Tibial nerve (tissue), 4 donors: ENCODE results near the gene VGLL3. TPM values are rescaled to one million over a fixed set of nuclear protein-coding genes. Genes with fewer than 3 reads are reported as not detected.

Source experiments
- DNase-seq, 2 donors: peaks; one replicate each; pipeline ENCODE4 v3.0.0-alpha.2; 2019; ENCODE audit warnings: low spot score in 2 of 2
- H3K27ac ChIP-seq, 4 donors: fragments of 200-600 bp; sonication (generic) in 3 of 4; one replicate each; pipeline ENCODE4 v1.5.1; 2017 to 2019; ENCODE audit warnings: mild to moderate bottlenecking in 1 of 4
- H3K27me3 ChIP-seq, 2 donors: fragments of 200-600 bp; sonication (generic) in 1 of 2; one replicate each; pipeline versions ENCODE4 v1.5.1 to v1.6.0; 2017 to 2019
- H3K36me3 ChIP-seq, 3 donors: fragments of 200-600 bp; sonication (generic); one replicate each; pipeline ENCODE4 v1.5.1; 2018 to 2019
- H3K4me1 ChIP-seq, 4 donors: fragments of 200-600 bp; sonication (generic) in 3 of 4; one replicate each; pipeline ENCODE4 v1.5.1; 2017 to 2019
- H3K4me3 ChIP-seq, 4 donors: fragments of 200-600 bp; sonication (generic) in 3 of 4; one replicate each; pipeline ENCODE4 v1.5.1; 2017 to 2019; ENCODE audit warnings: mild to moderate bottlenecking in 1 of 4, moderate library complexity in 1 of 4
- H3K9me3 ChIP-seq, 4 donors: fragments of 200-600 bp; sonication (generic) in 3 of 4; one replicate each; pipeline ENCODE4 v1.5.1; 2017 to 2019
- CTCF ChIP-seq, 5 experiments: fragments of 200-600 bp in 3 of 5; fragments of 450-650 bp in 2 of 5; sonication (generic) in 3 of 5; IDR thresholded peaks; one replicate each; pipeline ENCODE4 v1.5.1; 2016 to 2019; ENCODE audit warnings: antibody characterized with exemption in 5 of 5, mild to moderate bottlenecking in 3 of 5, moderate library complexity in 2 of 5
- EP300 ChIP-seq, 2 donors: sonication (generic); formaldehyde crosslinking; IDR thresholded peaks; one replicate each; pipeline ENCODE4 v1.6.1; 2017; ENCODE audit warnings: antibody characterized with exemption in 2 of 2, mild to moderate bottlenecking in 1 of 2
- POLR2A ChIP-seq, 2 donors: fragments of 450-650 bp; IDR thresholded peaks; one replicate each; pipeline ENCODE4 v1.6.1; 2017; ENCODE audit warnings: antibody characterized with exemption in 2 of 2, mild to moderate bottlenecking in 2 of 2, moderate library complexity in 2 of 2
- WGBS, 2 donors: methylation state at CpG; one replicate each; pipeline ENCODE4 v1.1.5; 2018; 5-methylcytosine and 5-hydroxymethylcytosine counted together
- total RNA-seq, 4 donors: library from RNA; depleted of rRNA; stranded (reverse); fragments of >200 nt; gene quantifications; one replicate each; pipeline ENCODE4 v1.1.0, GENCODE V29; 2016

Gene VGLL3
- total RNA-seq, 4 donors from 2014 or later = 54.3 to 81.5 (median 61.2) TPM

- Histone ChIP-seq H3K4me1 (peaks cover 0 to 37% (median 15%) of the 10 kb centered on the region in 4 donors), H3K4me3 (no peak overlapping the region), H3K36me3 (peaks cover 0 to 7% (median 0%) of the 10 kb centered on the region in 3 donors), H3K27me3 (no peaks in the 10 kb centered on the region), H3K9me3 (no peaks in the 10 kb centered on the region), H3K27ac (peak overlapping the region in 2 of 4 donors; percentile 70 to 75)
- WGBS, 2 donors = 40 to 56% methylated on average over 3 of the region's 3 CpGs
- no peak for DNase-seq
- TF ChIP-seq POLR2A (IDR thresholded peaks at IDR 0.05) = no peak
- TF ChIP-seq EP300 (IDR thresholded peaks at IDR 0.05) = peak in 1 of 2 donors; percentile 6
These were observed 52.4 kb downstream of the VGLL3 start for GRCh38 chr3:86938416-86939105.

GRCh38 chr3:86937306-86937791 is 53.6 kb downstream of the VGLL3 start:
- TF ChIP-seq EP300 (IDR thresholded peaks at IDR 0.05) (peak in 1 of 2 donors; percentile 66), POLR2A (IDR thresholded peaks at IDR 0.05) (no peak), CTCF (IDR thresholded peaks at IDR 0.05) (no peak)
- Histone ChIP-seq H3K27me3 (no peaks in the 10 kb centered on the region), H3K9me3 (no peaks in the 10 kb centered on the region), H3K27ac (peak overlapping the region in 2 of 4 donors; percentile 70 to 75), H3K36me3 (peaks cover 0 to 7% (median 0%) of the 10 kb centered on the region in 3 donors), H3K4me1 (peaks cover 0 to 40% (median 15%) of the 10 kb centered on the region in 4 donors), H3K4me3 (no peak overlapping the region)
- 19 to 29% methylated on average over 6 of the region's 6 CpGs for WGBS, 2 donors
- DNase-seq = peak in 1 of 2 donors; percentile 65

- DNase-seq = no peak
- Histone ChIP-seq H3K4me1 (peaks cover 0 to 44% (median 15%) of the 10 kb centered on the region in 4 donors), H3K36me3 (peaks cover 0 to 7% (median 0%) of the 10 kb centered on the region in 3 donors), H3K4me3 (no peak overlapping the region), H3K9me3 (no peaks in the 10 kb centered on the region), H3K27ac (no peak overlapping the region), H3K27me3 (no peaks in the 10 kb centered on the region)
- TF ChIP-seq EP300 (IDR thresholded peaks at IDR 0.05) = no peak
- no peak for TF ChIP-seq POLR2A (IDR thresholded peaks at IDR 0.05)
- no peak for TF ChIP-seq CTCF (IDR thresholded peaks at IDR 0.05)
- WGBS, 2 donors = 70 to 79% methylated on average over 3 of the region's 3 CpGs
These were observed 56.1 kb downstream of the VGLL3 start for GRCh38 chr3:86934851-86935250.

GRCh38 chr3:86930831-86931230 is 60.1 kb downstream of the VGLL3 start:
- H3K27me3 ChIP-seq = no peaks in the 10 kb centered on the region
- DNase-seq = no peak
- 67% methylated on average over 3 of the region's 3 CpGs for WGBS, 2 donors
- H3K9me3 ChIP-seq = no peaks in the 10 kb centered on the region
- H3K27ac ChIP-seq = no peak overlapping the region
- peaks cover 0 to 14% (median 0%) of the 10 kb centered on the region in 4 donors for H3K4me1 ChIP-seq
- H3K4me3 ChIP-seq = no peak overlapping the region
- no peak for TF ChIP-seq EP300 (IDR thresholded peaks at IDR 0.05)
- no peak for TF ChIP-seq CTCF (IDR thresholded peaks at IDR 0.05)
- no peak for TF ChIP-seq POLR2A (IDR thresholded peaks at IDR 0.05)
- no peaks in the 10 kb centered on the region for H3K36me3 ChIP-seq

GRCh38 chr3:86930181-86930580 is 60.8 kb downstream of the VGLL3 start:
- Histone ChIP-seq H3K36me3 (no peaks in the 10 kb centered on the region), H3K4me3 (no peak overlapping the region), H3K27me3 (no peaks in the 10 kb centered on the region), H3K9me3 (no peaks in the 10 kb centered on the region), H3K4me1 (peaks cover 0 to 14% (median 0%) of the 10 kb centered on the region in 4 donors), H3K27ac (no peak overlapping the region)
- TF ChIP-seq CTCF (IDR thresholded peaks at IDR 0.05) (no peak), POLR2A (IDR thresholded peaks at IDR 0.05) (no peak), EP300 (IDR thresholded peaks at IDR 0.05) (no peak)
- no peak for DNase-seq
- WGBS, 2 donors = 8 to 19% methylated on average over 1 of the region's 1 CpG
